Sigmoid colon (tissue), 7 donors: ENCODE results near the gene AQR. TPM values are rescaled to one million over a fixed set of nuclear protein-coding genes. Genes with fewer than 3 reads are reported as not detected.
"Not testable (repeated sequence)": the region's sequence is repeated elsewhere in the genome, so short reads cannot be mapped to it uniquely, and the experiment has no call there.

Experiments used
- DNase-seq: peaks from one replicate; pipeline ENCODE4 v3.0.0-alpha.2; 2019
- H3K27ac ChIP-seq, 4 donors: fragments of 200-600 bp; sonication (generic); one replicate each; pipeline ENCODE4 v1.5.1; 2016 to 2019; ENCODE audit warnings: mild to moderate bottlenecking in 1 of 4
- H3K27me3 ChIP-seq, 3 donors: fragments of 200-600 bp; sonication (generic); one replicate each; pipeline ENCODE4 v1.5.1; 2019; ENCODE audit warnings: mild to moderate bottlenecking in 1 of 3
- H3K36me3 ChIP-seq, 4 donors: fragments of 200-600 bp; sonication (generic); one replicate each; pipeline ENCODE4 v1.5.1; 2016 to 2019
- H3K4me1 ChIP-seq, 4 donors: fragments of 200-600 bp; sonication (generic); one replicate each; pipeline ENCODE4 v1.5.1; 2017 to 2019
- H3K4me3 ChIP-seq, 4 donors: fragments of 200-600 bp; sonication (generic); one replicate each; pipeline ENCODE4 v1.5.1; 2017 to 2019; ENCODE audit warnings: mild to moderate bottlenecking in 2 of 4, moderate library complexity in 1 of 4
- H3K9me3 ChIP-seq, 4 donors: fragments of 200-600 bp in 3 of 4; sonication (generic) in 3 of 4; one replicate each; pipeline versions ENCODE4 v1.5.1 to v1.6.1; 2013 to 2019
- EP300 ChIP-seq, 4 donors: sonication (generic); formaldehyde crosslinking; IDR thresholded peaks; one replicate each; pipeline ENCODE4 v1.6.1; 2017; ENCODE audit warnings: antibody characterized with exemption in 4 of 4
- POLR2A ChIP-seq, 2 donors: fragments of 450-650 bp; IDR thresholded peaks; one replicate each; pipeline ENCODE4 v1.6.1; 2016; ENCODE audit warnings: antibody characterized with exemption in 2 of 2, mild to moderate bottlenecking in 2 of 2, moderate library complexity in 2 of 2
- POLR2AphosphoS5 ChIP-seq, 4 donors: sonication (generic); formaldehyde crosslinking; IDR thresholded peaks; one replicate each; pipeline ENCODE4 v1.6.1; 2017; ENCODE audit warnings: antibody characterized with exemption in 4 of 4
- WGBS, 2 donors: extraction: QIAGEN DNeasy Blood & Tissue Kit; methylation state at CpG; one replicate each; pipeline ENCODE4 v1.1.7; 2013; 5-methylcytosine and 5-hydroxymethylcytosine counted together
- intact Hi-C: fragments of 100-400 bp; cut with DNase I; formaldehyde crosslinking; loops from one replicate; pipeline ENCODE4 v1.15.1; 2023
- polyA plus RNA-seq, 3 donors: library from polyadenylated mRNA; stranded (reverse); fragments of 200-250 nt; gene quantifications; one replicate each; pipeline ENCODE4 v1.2.3, GENCODE V29; 2013
- total RNA-seq, 4 donors: library from RNA; depleted of rRNA; stranded (reverse); fragments of >200 nt; gene quantifications; one replicate each; pipeline ENCODE4 v1.1.0, GENCODE V29; 2016
- TF ChIP-seq, protein P1 (sequence below), 4 experiments: fragments of 450-650 bp in 3 of 4; fragments of 200-600 bp in 1 of 4; IDR thresholded peaks; one replicate each; pipeline ENCODE4 v1.5.1; 2016 to 2019; ENCODE audit warnings: antibody characterized with exemption in 4 of 4, mild to moderate bottlenecking in 3 of 4, moderate library complexity in 2 of 4
- donor health status: healthy with polysubstance abuse.
- donor health status: Bipolar disorder and iron deficiency.
- donor health status: healthy.

AQR gene
- total and polyA plus RNA-seq, 7 donors, result 3.7 to 24.2 (median 17.4) TPM

- peaks cover 0 to 9% (median 0%) of the 10 kb centered on the region in 4 donors for H3K4me1 ChIP-seq
- TF ChIP-seq EP300 (IDR thresholded peaks at IDR 0.05) (no peak), POLR2AphosphoS5 (IDR thresholded peaks at IDR 0.05) (no peak), POLR2A (IDR thresholded peaks at IDR 0.05) (no peak)
- TF ChIP-seq, protein P1, sequence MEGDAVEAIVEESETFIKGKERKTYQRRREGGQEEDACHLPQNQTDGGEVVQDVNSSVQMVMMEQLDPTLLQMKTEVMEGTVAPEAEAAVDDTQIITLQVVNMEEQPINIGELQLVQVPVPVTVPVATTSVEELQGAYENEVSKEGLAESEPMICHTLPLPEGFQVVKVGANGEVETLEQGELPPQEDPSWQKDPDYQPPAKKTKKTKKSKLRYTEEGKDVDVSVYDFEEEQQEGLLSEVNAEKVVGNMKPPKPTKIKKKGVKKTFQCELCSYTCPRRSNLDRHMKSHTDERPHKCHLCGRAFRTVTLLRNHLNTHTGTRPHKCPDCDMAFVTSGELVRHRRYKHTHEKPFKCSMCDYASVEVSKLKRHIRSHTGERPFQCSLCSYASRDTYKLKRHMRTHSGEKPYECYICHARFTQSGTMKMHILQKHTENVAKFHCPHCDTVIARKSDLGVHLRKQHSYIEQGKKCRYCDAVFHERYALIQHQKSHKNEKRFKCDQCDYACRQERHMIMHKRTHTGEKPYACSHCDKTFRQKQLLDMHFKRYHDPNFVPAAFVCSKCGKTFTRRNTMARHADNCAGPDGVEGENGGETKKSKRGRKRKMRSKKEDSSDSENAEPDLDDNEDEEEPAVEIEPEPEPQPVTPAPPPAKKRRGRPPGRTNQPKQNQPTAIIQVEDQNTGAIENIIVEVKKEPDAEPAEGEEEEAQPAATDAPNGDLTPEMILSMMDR (IDR thresholded peaks at IDR 0.05), result no peak
- intact Hi-C loops, result no loop called here
- H3K27me3 ChIP-seq, result no peaks in the 10 kb centered on the region
- no peak overlapping the region for H3K27ac ChIP-seq
- H3K9me3 ChIP-seq, result no peaks in the 10 kb centered on the region
- H3K36me3 ChIP-seq, result no peaks in the 10 kb centered on the region
- DNase-seq, result no peak
- H3K4me3 ChIP-seq, result no peak overlapping the region
- WGBS, 2 donors, result 91 to 94% methylated on average over 3 of the region's 3 CpGs
Observed at GRCh38 chr15:34808016-34808415, 161.5 kb downstream of the AQR start.

GRCh38 chr15:34807241-34807640 is 162.3 kb downstream of the AQR start:
- intact Hi-C loops, H3K4me1 ChIP-seq, H3K9me3 ChIP-seq, H3K36me3 ChIP-seq, H3K27ac ChIP-seq, DNase-seq, H3K4me3 ChIP-seq, H3K27me3 ChIP-seq: not testable (repeated sequence)
- 65 to 80% methylated on average over 8 of the region's 8 CpGs for WGBS, 2 donors

GRCh38 chr15:34804776-34805175 is 164.8 kb downstream of the AQR start:
- intact Hi-C loops, result no loop called here

DNA sequence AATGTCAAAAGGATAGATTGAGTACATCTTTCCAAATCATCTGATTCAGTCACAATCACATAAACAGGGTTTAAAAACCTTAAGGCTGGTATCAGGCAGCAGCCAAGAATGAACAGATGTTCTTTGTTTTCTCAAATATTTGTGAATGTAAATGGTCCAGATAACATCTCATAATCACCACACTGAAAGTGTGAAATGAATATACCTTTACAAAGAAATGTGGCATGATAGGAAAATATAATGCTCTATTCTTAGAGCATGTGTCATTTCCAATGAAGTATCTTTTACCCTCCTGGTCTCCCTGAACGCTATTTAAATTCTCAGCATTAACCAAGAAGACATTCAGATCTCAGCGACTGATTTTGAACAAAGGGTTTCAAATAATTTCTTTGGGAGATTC is 165.4 kb downstream of the AQR start:
- no peaks in the 10 kb centered on the region for H3K27me3 ChIP-seq
- no peak for DNase-seq
- no peak overlapping the region for H3K27ac ChIP-seq
- no peak overlapping the region for H3K4me3 ChIP-seq
- 70 to 80% methylated on average over 2 of the region's 2 CpGs for WGBS, 2 donors
- peaks cover 0 to 3% (median 0%) of the 10 kb centered on the region in 4 donors for H3K4me1 ChIP-seq
- TF ChIP-seq POLR2AphosphoS5 (IDR thresholded peaks at IDR 0.05), result no peak
- TF ChIP-seq, protein P1 (IDR thresholded peaks at IDR 0.05), result no peak
- intact Hi-C loops, result no loop called here
- H3K36me3 ChIP-seq, result no peaks in the 10 kb centered on the region
- H3K9me3 ChIP-seq, result no peaks in the 10 kb centered on the region

More at GRCh38 chr15:34804776-34805175, 164.8 kb downstream of the AQR start:
- Histone ChIP-seq H3K27me3 (no peaks in the 10 kb centered on the region), H3K36me3 (no peaks in the 10 kb centered on the region), H3K4me1 (no peaks in the 10 kb centered on the region), H3K9me3 (no peaks in the 10 kb centered on the region), H3K4me3 (no peak overlapping the region), H3K27ac (no peak overlapping the region)
- no peak for DNase-seq
- 68% methylated on average over 3 of the region's 3 CpGs for WGBS, 2 donors
- TF ChIP-seq, protein P1 (IDR thresholded peaks at IDR 0.05), result no peak
- TF ChIP-seq POLR2A (IDR thresholded peaks at IDR 0.05) (no peak), POLR2AphosphoS5 (IDR thresholded peaks at IDR 0.05) (no peak), EP300 (IDR thresholded peaks at IDR 0.05) (no peak)

DNA sequence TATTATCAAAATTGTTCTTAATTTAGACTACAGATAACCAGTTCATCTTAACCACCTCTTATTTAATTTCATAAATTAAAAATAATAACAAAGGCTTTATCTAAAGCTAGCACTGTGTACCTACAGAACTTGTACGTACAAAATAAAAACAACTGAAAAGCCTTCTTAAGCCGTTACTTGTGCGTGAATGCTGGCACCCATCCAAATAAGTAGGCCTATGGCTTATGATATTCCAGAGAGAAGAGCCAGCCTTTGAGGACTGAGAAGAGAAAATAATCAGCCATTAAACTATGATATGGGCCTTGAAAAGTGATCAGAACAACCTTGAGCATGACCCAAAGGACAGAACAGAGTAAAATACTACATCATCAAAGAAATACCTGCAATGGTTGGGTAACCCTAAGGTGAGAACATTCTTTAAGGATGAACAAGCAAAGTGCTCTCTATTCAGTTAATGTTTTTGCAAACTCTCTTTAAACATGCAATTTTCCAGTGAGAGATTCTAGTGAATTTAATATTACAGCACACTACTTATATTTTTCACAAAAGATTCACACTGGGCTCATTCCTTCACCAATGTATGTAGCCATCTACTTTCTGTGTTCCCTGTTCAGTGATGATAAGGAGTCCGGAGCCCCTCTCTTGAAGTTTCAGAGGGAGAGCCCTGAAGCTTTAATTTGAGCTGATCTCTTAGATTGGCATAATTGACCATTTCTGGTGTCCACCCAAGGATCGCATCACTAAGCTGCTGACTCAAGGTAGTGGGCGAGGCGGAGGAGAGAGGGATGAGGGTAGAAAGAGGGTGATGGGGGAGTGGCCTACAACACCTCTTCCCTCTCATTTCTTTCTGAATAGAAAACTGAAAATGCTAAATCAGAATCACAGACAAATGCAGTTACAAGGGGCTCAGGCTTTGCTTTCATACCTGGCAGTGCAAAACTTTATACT is 166.5 kb downstream of the AQR start:
- TF ChIP-seq POLR2AphosphoS5 (IDR thresholded peaks at IDR 0.05), result no peak
- TF ChIP-seq, protein P1 (IDR thresholded peaks at IDR 0.05), result no peak
- no peak for TF ChIP-seq POLR2A (IDR thresholded peaks at IDR 0.05)
- TF ChIP-seq EP300 (IDR thresholded peaks at IDR 0.05), result no peak
- peaks cover 0 to 7% (median 0%) of the 10 kb centered on the region in 4 donors for H3K4me1 ChIP-seq
- no peak for DNase-seq
- H3K27ac ChIP-seq, result no peak overlapping the region
- H3K4me3 ChIP-seq, result no peak overlapping the region
- H3K27me3 ChIP-seq, result no peaks in the 10 kb centered on the region
- H3K36me3 ChIP-seq, result no peaks in the 10 kb centered on the region
- intact Hi-C loops, result no loop called here
- no peaks in the 10 kb centered on the region for H3K9me3 ChIP-seq
- 87 to 89% methylated on average over 7 of the region's 7 CpGs for WGBS, 2 donors
